GM19455 (cell line): Measurements from ENCODE around the gene ARFIP2.

Source experiments
- ATAC-seq: cut with Tn5 transposase; IDR thresholded peaks from one replicate; pipeline ENCODE4 v1.9.1; 2021; ENCODE audit not compliant: unreplicated experiment

Gene ARFIP2

GRCh38 chr11:6443269-6444003, 37.7 kb downstream of the ARFIP2 start:
- ATAC-seq, result peak; percentile 76

GRCh38 chr11:6442441-6442840, 38.7 kb downstream of the ARFIP2 start:
- ATAC-seq, result no peak

GRCh38 chr11:6440906-6441358, 40.2 kb downstream of the ARFIP2 start, which contains the start of gene HPX:
Gene HPX (minus strand): TSS chr11:6440987. CDS start chr11:6440963, 24 bp downstream.
- no peak for ATAC-seq

- no peak for ATAC-seq
Observed at GRCh38 chr11:6438979-6439571, 42.1 kb downstream of the ARFIP2 start.

- no peak for ATAC-seq
Observed at GRCh38 chr11:6437993-6438392, 43.1 kb downstream of the ARFIP2 start.

- no peak for ATAC-seq
Observed at GRCh38 chr11:6437423-6437822, 43.7 kb downstream of the ARFIP2 start.

- ATAC-seq, result no peak
Observed at GRCh38 chr11:6433998-6434660, 47.0 kb downstream of the ARFIP2 start.

GRCh38 chr11:6431861-6432260, 49.3 kb downstream of the ARFIP2 start:
- ATAC-seq, result no peak

- ATAC-seq, result no peak
Observed at GRCh38 chr11:6427516-6427915, 53.6 kb downstream of the ARFIP2 start.
